Ureter (tissue), 1 donor: Measurements from ENCODE around the gene MAPK11. TPM values are rescaled to one million over a fixed set of nuclear protein-coding genes. Genes with fewer than 3 reads are reported as not detected.
A peak's percentile ranks its signal among the peaks of the same experiment; 100 is the strongest.

Source experiments
- DNase-seq: peaks from one replicate; pipeline ENCODE4 v3.0.0-alpha.2; 2020; ENCODE audit warnings: low spot score
- total RNA-seq: library from RNA; stranded (reverse); gene quantifications from one replicate; pipeline ENCODE4 v1.2.4, GENCODE V29; 2023
- donor health status: DM: yes; HTN: yes; CAD: no.

MAPK11 gene
- total RNA-seq, 1 donor from 2014 or later = 15.4 TPM

GRCh38 chr22:50249341-50250248 lies 20.6 kb downstream of the MAPK11 start:
- no peak for DNase-seq

GRCh38 chr22:50248196-50249081 lies 21.7 kb downstream of the MAPK11 start:
- DNase-seq = no peak

- no peak for DNase-seq
Observed at GRCh38 chr22:50247748-50248147, 22.4 kb downstream of the MAPK11 start.

DNA sequence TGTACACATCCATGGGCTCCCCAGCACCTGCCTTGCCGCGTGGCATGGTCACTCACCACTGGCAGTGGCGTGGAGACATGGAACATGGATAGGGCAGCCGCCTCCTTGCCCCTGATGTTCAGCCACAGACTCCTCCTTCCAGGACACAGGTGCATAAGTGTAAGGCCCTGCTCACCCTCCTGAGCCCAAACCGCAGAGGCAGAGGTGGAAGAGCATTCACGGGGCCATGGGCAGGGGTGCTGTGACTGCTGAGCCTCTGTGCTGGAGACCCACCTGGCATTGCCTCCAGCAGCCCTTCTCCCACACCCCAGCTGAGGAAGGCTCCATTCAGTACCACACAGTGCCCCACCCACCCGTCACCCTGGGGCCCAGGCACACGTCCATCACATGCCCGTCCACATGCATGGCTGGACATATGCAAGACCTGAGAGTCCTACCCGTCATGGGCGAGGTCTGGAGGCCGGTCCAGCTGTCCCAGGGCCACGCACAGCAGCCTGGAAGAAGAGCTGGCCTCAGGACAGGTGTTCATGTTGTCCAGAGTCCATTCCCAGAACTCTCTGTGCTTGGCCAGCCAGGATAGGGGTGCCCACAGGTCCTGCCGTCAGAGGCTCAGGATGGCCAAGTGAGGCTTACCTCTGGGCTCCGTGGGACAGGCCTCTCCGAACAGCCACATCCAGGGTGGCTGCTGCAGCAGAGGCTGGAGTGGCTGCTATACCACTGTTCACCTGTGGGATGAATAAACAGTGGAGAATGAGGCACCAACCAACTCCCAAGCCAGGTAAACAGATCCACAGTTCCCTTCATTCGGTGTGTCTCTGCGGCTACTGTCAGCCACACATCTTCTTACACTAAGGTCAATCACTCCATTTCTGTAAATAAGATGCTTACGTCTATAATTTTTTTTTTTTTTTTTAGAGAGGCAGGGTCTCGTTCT lies 23.7 kb downstream of the MAPK11 start:
- no peak for DNase-seq

- no peak for DNase-seq
Observed at GRCh38 chr22:50245214-50246072, 24.7 kb downstream of the MAPK11 start.

- peak; percentile 94 for DNase-seq
Observed at GRCh38 chr22:50244420-50245213, 25.6 kb downstream of the MAPK11 start, which contains the start of gene TUBGCP6. Gene TUBGCP6, minus strand, starts transcription at chr22:50245023. Its CDS starts 564 bp downstream, at chr22:50244459.

- DNase-seq = no peak
Observed at GRCh38 chr22:50243685-50244419, 26.3 kb downstream of the MAPK11 start.

DNA sequence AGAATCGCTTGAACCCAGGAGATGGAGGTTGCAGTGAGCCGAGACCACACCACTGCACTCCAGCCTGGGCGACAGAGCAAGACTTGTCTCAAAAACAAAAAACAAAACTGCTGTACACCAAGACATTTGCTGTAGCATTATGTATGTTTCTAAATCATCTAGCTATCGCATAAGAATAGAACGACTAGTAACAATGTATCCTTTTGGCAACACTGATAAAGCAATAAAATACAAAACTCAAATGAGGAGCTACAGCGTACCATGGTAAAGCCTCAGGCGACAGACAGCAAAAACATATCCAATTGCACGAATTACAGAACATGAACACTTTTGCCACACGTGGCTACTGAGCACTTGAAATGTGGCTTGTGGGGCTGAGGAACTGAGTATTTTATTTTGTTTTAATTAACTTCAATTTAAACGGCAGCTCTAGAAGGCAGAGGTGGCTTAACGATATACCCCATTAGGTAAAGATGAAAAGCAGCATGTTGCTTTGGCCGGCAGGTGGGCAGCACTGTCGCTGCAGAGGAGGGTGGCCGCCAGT lies 27.7 kb downstream of the MAPK11 start:
- no peak for DNase-seq

DNA sequence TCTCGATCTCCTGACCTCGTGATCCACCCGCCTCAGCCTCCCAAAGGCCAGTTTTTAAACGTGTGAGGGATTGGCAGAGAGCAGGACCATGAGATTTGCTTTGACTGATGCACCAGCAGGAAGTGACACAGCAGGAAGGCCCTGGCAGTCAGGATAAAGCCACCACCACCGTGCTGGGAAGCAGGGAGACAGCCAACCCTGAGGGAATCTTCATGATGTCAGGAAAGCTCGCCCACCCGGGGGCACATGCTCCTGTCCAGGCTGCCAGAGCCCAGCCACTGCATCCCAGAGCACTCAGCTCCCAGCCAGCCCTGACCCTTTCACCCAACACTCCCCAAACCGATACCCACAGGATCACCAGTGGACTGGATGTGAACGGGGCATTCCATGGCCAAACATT lies 31.4 kb downstream of the MAPK11 start:
- no peak for DNase-seq

- no peak for DNase-seq
Observed at GRCh38 chr22:50236731-50237409, 33.3 kb downstream of the MAPK11 start.

DNA sequence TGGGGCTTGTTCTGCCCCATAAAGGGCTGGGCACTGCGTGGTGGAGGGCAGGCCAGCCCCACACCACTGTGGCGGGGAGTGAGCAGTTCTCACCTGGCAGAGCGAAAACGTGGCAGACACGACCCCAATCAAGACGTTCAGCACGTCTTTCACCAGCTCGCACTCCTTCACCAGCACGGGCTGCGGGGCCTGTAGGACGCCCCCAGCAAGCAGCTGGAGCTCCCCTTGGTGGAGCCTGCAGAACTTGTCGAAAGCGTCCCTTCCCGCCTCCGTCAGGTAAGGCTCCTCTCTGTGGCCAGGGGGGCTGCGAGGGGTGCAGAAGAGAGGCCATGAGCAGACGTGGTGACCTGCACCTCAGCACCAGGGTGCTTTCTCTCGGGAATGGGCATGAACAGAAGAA lies 37.0 kb downstream of the MAPK11 start:
- no peak for DNase-seq

DNA sequence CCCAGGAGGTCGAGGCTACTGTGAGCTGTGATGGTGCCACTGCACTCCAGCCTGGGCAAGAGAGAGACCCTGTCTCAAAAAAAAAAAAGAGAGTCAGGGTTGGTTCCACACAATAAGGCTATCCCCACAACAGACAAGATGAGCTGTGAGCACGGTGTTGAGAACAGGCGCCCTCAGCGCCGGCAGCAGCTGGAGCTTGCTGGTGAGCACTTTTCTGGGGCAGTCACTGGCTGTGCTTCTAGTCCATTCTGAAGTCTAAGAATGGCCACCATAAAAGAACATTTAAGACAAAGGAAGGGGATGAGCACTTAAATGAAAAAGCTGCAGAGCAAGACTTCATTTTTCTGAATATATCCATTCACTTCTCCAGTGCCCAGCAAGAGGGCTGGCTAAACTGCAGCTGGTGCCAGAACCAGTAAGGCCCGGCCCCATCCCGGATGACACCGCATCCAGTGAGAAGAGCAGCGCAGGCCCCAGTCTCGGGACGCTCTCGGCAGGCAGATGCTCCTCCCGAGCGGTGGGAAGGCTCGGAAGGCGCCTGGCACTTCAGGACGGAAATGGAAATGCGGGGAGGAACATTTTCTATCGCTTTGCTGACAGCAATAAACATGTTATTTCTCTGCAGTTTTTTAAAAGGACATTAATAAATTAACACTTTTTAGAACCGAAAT lies 37.6 kb downstream of the MAPK11 start:
- DNase-seq = no peak

DNA sequence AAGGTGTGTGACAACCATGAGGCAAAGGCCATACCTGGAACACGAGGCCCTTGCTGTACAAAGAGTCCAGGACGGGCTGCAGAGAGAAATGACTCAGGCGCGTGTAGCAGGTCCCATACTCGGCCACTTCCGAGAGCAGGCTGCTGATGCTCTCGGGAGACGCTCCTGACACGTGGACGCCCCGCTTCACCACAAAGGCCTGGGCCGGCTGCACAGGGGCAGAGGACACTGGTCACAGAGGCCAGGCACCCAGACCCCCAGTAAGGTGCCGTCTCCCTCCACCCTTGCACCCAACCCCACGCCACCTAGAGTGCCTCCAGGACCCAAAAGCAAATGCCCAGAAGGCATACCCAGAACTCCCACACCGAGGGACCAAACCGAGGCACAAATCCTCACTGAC lies 40.8 kb downstream of the MAPK11 start:
- DNase-seq = no peak

DNA sequence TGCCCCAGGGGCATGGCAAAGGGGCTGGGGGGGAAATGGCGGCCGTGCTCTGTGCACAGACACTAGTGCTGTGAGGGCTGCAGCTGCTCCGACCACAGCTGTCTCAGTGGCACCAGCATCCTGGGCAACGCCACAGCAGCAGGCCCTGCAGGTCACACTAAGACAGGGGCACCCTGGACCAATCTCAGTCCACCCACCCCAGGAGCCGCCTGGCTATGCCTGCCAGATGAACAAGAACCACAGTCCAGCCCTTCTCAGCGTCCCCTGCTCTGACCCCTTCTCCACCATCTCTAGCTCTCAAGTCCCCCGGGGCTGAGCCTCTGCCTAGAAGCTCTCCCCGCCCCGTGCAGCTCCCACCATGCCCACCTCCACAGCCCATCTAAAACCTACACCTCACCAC lies 41.8 kb downstream of the MAPK11 start:
- DNase-seq = no peak

DNA sequence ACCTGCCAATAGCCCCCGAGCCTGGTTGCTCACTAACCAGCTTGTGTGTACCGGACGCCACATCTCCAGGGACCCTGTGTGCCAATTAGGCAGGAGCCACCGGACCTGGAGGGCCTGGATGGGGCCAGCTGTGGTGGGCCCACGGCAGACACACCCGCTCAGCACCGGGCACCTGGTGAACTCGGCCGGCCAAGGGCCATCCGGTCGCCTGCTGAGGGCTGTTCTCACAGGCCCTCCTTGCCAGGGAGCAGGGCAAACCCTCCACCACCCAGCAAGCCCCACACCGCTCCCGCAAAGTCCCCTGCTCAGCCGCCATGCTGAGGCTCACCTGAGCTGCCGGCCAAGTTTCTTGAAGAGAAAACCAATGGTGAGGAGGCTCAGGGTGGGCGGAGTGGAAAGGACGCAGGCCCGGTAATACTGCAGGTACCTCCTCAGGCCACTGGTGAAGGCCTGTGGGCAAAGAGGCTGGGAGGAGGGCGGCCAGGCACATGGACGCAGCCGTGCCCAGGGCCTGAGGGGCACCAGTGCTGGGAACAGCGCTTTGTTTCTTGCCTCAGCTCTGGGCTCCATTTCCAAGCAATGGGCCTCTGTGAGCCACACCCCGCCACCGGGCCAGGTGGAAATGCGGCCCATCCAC lies 42.5 kb downstream of the MAPK11 start:
- no peak for DNase-seq

GRCh38 chr22:50226875-50227165 lies 43.4 kb downstream of the MAPK11 start:
- DNase-seq = no peak
